Measurements from ENCODE around the gene POFUT2.

POFUT2 gene

GRCh38 chr21:45287438-45288391 lies at the start of gene POFUT2:
TSS of gene POFUT2 (minus strand) at chr21:45287895. CDS start at chr21:45287871, 24 bp downstream.
- in situ Hi-C loops (cut with HindIII; ENCODE audit: low pct_unique_long_range_greater_than_20kb, low sequenced_read_pairs), result no loop called here
- peak; percentile 96 to 97 for DNase-seq (ENCODE audit: low read depth in 1 of 2, low spot score in 1 of 2)
- no peak for TF ChIP-seq JUND (IDR thresholded peaks at IDR 0.05; ENCODE audit: low read depth)

GRCh38 chr21:45336870-45337269 lies 49.2 kb upstream of the POFUT2 start:
- in situ Hi-C loops (cut with HindIII; ENCODE audit: low pct_unique_long_range_greater_than_20kb, low sequenced_read_pairs), result no loop called here
- DNase-seq (ENCODE audit: low read depth in 1 of 2, low spot score in 1 of 2), result no peak
- no peak for TF ChIP-seq JUND (IDR thresholded peaks at IDR 0.05; ENCODE audit: low read depth)

- in situ Hi-C loops (cut with HindIII; ENCODE audit: low pct_unique_long_range_greater_than_20kb, low sequenced_read_pairs), result no loop called here
- TF ChIP-seq JUND (IDR thresholded peaks at IDR 0.05; ENCODE audit: low read depth), result no peak
- DNase-seq (ENCODE audit: low read depth in 1 of 2, low spot score in 1 of 2), result no peak
Measured at GRCh38 chr21:45336535-45336810, 48.8 kb upstream of the POFUT2 start.

GRCh38 chr21:45335761-45336534 lies 48.3 kb upstream of the POFUT2 start:
- TF ChIP-seq JUND (IDR thresholded peaks at IDR 0.05; ENCODE audit: low read depth), result no peak
- DNase-seq (ENCODE audit: low read depth in 1 of 2, low spot score in 1 of 2), result no peak
- in situ Hi-C loops (cut with HindIII; ENCODE audit: low pct_unique_long_range_greater_than_20kb, low sequenced_read_pairs), result no loop called here

- DNase-seq (ENCODE audit: low read depth in 1 of 2, low spot score in 1 of 2), result no peak
- in situ Hi-C loops (cut with HindIII; ENCODE audit: low pct_unique_long_range_greater_than_20kb, low sequenced_read_pairs), result no loop called here
- no peak for TF ChIP-seq JUND (IDR thresholded peaks at IDR 0.05; ENCODE audit: low read depth)
Measured at GRCh38 chr21:45335151-45335760, 47.6 kb upstream of the POFUT2 start.

GRCh38 chr21:45334591-45335081 lies 46.9 kb upstream of the POFUT2 start:
- in situ Hi-C loops (cut with HindIII; ENCODE audit: low pct_unique_long_range_greater_than_20kb, low sequenced_read_pairs), result no loop called here
- no peak for TF ChIP-seq JUND (IDR thresholded peaks at IDR 0.05; ENCODE audit: low read depth)
- DNase-seq (ENCODE audit: low read depth in 1 of 2, low spot score in 1 of 2), result no peak

- DNase-seq (ENCODE audit: low read depth in 1 of 2, low spot score in 1 of 2), result no peak
- no peak for TF ChIP-seq JUND (IDR thresholded peaks at IDR 0.05; ENCODE audit: low read depth)
- in situ Hi-C loops (cut with HindIII; ENCODE audit: low pct_unique_long_range_greater_than_20kb, low sequenced_read_pairs), result no loop called here
Measured at GRCh38 chr21:45334134-45334533, 46.4 kb upstream of the POFUT2 start.

GRCh38 chr21:45333583-45334121 lies 46.0 kb upstream of the POFUT2 start:
- no peak for DNase-seq (ENCODE audit: low read depth in 1 of 2, low spot score in 1 of 2)
- in situ Hi-C loops (cut with HindIII; ENCODE audit: low pct_unique_long_range_greater_than_20kb, low sequenced_read_pairs), result no loop called here
- TF ChIP-seq JUND (IDR thresholded peaks at IDR 0.05; ENCODE audit: low read depth), result no peak

GRCh38 chr21:45332981-45333582 lies 45.4 kb upstream of the POFUT2 start:
- TF ChIP-seq JUND (IDR thresholded peaks at IDR 0.05; ENCODE audit: low read depth), result no peak
- in situ Hi-C loops (cut with HindIII; ENCODE audit: low pct_unique_long_range_greater_than_20kb, low sequenced_read_pairs), result no loop called here

GRCh38 chr21:45332415-45332814 lies 44.7 kb upstream of the POFUT2 start:
- DNase-seq (ENCODE audit: low read depth in 1 of 2, low spot score in 1 of 2), result no peak
- TF ChIP-seq JUND (IDR thresholded peaks at IDR 0.05; ENCODE audit: low read depth), result no peak
- in situ Hi-C loops (cut with HindIII; ENCODE audit: low pct_unique_long_range_greater_than_20kb, low sequenced_read_pairs), result no loop called here

More at GRCh38 chr21:45332981-45333582, 45.4 kb upstream of the POFUT2 start:
- no peak for DNase-seq (ENCODE audit: low read depth in 1 of 2, low spot score in 1 of 2)

GRCh38 chr21:45331531-45332147 lies 43.9 kb upstream of the POFUT2 start:
- DNase-seq (ENCODE audit: low read depth in 1 of 2, low spot score in 1 of 2), result no peak
- in situ Hi-C loops (cut with HindIII; ENCODE audit: low pct_unique_long_range_greater_than_20kb, low sequenced_read_pairs), result no loop called here
- TF ChIP-seq JUND (IDR thresholded peaks at IDR 0.05; ENCODE audit: low read depth), result no peak

GRCh38 chr21:45330851-45331261 lies 43.2 kb upstream of the POFUT2 start:
- no peak for TF ChIP-seq JUND (IDR thresholded peaks at IDR 0.05; ENCODE audit: low read depth)
- DNase-seq (ENCODE audit: low read depth in 1 of 2, low spot score in 1 of 2), result no peak
- in situ Hi-C loops (cut with HindIII; ENCODE audit: low pct_unique_long_range_greater_than_20kb, low sequenced_read_pairs), result no loop called here
